ENCODE measurements around the gene ATXN2.
"Not testable (repeated sequence)": the region's sequence is repeated elsewhere in the genome, so short reads cannot be mapped to it uniquely, and the experiment has no call there.

Gene ATXN2

DNA sequence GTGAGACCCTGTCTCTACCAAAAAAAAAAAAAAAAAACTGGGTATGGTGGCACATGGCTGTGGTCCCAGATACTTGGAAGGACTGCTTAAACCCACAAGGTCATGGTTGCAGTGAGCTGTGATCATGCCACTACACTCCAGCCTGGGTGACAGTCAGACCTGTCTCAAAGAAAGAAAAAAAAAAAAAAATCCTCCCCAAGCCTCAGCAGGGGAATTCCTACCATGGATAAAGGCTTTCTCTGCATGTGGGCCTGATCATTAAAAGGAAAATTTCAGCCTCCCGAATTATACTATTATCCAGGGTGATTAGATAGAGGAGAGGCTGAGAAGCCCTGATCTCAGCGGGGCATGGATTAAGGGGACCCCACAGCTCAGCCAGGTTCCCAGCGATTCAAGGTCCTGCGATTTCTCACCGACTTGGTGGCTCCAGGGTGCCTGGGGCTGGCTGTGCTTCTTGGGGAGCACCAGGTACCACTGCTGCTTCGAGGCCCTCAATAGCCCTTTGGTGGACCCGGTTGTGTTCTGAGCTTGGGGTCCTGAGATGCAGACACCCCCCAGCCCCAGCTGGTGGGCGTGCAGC is 187.8 kb downstream of the ATXN2 start:
- DNase-seq, result no peak

DNA sequence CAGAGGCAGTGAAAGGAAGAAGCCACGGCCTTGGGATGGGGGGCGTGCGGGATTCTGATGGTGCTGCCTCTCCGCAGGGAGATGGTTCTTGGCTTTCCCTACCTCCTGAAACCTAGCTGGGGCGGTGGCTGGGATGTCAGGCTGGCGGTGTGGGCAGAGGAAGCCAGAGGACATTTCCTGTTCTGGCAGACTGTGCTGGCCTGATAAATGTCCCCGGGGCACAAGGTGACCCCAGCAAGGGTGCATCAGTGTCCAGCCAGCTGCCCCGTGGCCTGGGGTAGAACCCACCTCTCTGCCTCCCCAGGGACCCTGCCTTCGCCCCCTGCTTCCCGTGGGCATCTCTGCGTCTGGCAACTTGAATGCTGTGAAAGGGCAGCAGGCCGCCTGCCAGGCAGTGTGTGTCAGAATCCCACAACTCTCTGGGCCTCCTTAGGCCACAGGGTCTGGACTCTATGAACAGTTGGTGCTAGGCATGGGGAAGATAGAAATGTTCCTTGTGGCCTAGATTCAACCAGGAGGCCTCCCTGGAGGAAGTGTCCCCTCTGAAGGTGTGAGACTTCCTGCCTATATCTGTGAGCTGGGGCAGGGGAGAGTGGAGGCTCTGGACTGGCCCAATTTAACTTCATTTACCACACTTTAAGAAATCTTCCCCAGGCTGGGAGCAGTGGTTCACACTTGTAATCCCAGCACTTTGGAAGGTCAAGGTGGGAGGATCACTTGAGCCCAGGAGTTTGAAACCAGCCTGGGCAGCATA is 188.5 kb downstream of the ATXN2 start:
- DNase-seq, result no peak

GRCh38 chr12:111409780-111410430 is 189.2 kb downstream of the ATXN2 start:
- no peak for DNase-seq

DNA sequence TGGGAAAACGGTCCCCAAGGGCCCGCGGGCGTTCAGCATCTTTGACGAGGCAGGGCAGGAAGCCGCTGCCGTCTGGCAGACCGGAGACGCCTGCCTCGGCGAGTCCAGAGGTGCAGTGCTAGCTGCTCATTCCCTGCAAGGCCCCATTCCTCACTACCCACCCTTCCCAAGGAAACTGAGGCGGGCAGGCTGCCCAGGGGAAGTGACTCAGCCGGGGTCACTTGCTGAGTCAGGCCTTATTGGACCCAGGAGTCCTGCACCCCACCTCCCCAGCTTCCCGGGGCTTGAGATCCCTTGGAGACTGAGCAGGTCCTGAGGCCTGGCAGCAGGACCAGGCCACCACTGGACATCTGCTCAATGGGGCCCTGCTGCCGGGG is 189.7 kb downstream of the ATXN2 start:
- DNase-seq, result no peak

DNA sequence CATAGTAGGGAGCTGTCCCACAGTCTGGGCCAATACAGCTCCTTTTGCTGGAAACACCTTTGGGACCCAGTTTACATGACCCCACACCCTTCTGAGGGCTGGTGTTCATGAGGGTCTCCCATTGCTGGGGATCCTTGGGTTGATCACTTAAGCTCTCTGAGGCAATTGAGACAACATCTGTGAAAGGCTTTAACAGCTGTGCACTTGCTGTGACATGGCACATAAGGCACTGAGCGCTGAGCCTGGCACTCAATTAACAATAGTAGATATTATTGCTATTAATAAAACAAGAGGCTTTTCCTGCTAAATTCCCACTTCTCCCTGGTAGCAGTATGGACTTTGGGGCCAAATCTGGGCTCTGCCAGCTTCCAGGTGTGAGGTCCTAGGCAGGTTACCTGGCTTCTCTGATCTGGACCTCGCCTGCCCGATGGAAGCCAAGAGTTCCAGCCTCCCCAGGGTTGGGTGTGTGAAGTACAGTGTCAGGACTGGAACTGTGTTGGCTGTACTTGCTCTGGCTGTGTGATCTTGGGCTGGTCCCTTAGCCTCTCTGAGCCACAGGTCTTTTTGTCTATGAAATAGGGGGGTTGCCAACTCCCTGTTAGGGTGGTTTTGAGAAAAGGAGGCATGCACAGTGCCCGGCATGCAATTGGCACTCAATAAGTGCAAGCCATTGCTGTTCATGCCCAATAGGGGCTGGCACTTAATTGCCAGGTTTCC is 190.3 kb downstream of the ATXN2 start:
- DNase-seq, result no peak

- no peak for DNase-seq
Measured at GRCh38 chr12:111408116-111408440, 191.0 kb downstream of the ATXN2 start.

- no peak for DNase-seq
Measured at GRCh38 chr12:111407377-111408115, 191.6 kb downstream of the ATXN2 start.

DNA sequence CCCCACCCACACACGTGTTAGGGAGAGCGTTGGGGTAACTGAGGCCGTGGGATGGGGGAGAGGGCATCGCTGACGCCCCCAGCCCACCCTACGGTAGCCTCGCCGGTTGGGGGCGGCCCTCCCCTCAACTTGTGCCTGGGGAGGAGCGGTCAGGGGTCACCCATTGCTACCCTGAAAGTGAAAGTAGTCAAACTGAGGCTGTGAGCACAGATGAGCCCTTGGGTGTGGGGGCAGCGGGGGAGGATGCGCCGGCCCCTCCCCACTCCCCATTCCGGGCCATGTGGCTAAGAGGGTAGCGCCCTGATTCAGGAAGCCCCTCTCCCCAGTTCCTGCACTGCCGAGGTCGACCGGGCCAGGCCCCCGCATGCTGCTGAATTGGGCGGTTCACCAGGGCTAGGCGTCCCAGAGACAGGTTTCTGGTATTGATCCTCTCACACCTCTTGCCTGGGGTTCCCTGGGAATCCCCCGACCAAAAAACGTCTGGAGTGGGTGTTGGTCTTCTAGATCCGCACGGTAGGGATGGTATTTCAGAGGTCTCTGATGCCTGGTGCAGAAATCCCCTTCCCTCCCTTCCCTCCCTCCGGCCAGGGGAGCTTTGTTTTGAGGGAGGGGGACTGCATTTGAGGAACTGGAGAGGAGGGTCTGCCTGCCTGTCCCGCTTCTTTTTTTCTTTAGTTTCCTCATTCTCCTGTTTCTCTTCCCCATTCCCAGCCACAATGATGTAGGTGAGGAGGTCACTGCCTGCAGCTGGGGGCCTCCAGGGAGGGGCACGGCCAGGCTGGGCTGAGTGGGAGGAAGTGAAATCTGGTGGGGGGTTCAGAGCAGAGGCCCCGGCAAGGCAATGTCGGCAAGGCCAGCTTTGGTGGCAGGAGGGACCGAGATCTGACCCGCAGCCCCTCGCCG is 192.4 kb downstream of the ATXN2 start:
- DNase-seq, result peak; percentile 51

- no peak for DNase-seq
Measured at GRCh38 chr12:111405859-111406473, 193.1 kb downstream of the ATXN2 start, which contains the start of gene SH2B3. TSS of gene SH2B3 (plus strand) at chr12:111405923. CDS start at chr12:111418146, 12,223 bp downstream.

- DNase-seq, result peak; percentile 100
Measured at GRCh38 chr12:111405149-111405858, 193.8 kb downstream of the ATXN2 start.

DNA sequence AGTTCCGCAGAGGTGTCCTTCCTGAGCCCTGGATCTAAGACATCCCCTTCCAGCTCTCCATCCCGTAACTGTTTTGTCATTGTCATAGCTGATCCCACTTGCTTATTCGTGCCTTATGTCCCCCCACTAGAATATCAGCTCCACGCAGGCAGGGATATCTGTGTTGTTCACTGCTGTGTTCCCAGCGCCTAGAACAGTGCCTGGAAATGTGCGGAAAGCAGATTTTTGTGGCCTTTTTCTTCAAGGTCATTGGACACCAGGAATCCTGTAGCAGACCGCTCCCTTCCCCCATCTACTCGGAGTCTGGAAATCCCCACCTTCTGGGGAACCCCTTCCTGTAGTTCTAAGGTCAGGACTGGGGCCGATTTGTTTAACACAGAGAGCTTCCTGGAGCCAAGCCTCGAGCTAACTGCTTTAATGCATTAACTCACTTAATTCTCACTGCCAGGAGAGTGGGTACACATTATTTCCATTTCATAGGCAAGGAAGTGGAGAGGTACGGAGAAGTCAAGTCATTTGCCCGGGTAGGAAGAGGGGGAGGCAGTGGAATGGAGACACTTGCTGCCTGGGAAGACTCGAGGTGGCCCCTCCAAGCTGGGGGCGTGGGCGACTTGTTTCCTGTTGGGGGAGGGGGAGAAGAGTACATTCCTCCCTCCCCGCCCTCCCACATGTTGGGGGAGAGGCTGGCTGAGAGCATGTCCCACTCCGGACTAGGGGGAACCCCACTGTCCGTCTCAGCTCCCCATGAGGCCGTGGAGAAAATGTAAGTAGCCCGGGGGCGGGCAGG is 194.6 kb downstream of the ATXN2 start:
- DNase-seq, result peak; percentile 76

DNA sequence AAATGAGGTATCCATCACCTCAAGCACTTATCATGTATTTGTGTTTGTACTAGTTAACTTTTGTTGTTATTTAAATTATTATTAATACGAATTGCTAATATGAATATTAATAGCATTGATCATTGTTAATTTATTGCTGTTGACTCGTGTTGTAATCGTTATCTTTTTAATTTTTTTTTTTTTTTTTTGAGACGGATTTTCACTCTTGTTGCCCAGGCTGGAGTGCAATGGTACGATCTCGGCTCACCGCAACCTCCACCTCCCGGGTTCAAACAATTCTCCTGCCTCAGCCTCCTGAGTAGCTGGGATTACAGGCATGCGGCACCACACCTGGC is 196.7 kb downstream of the ATXN2 start:
- DNase-seq, result not testable (repeated sequence)
